Gastroesophageal sphincter (tissue), 4 donors: ENCODE data around the gene SLK. TPM values are rescaled to one million over a fixed set of nuclear protein-coding genes. Genes with fewer than 3 reads are reported as not detected.

Source experiments
- ATAC-seq: fragments of 150-250 bp; one replicate; pipeline ENCODE4 v1.9.1; 2016; ENCODE audit warnings: mild to moderate bottlenecking, moderate library complexity
- H3K27ac ChIP-seq, 4 donors: fragments of 200-600 bp; sonication (generic) in 3 of 4; 1 replicate in 3 of 4; 2 replicates in 1 of 4; pipeline ENCODE4 v1.5.1; 2016 to 2019
- H3K27me3 ChIP-seq: fragments of 200-600 bp; sonication (generic); one replicate; pipeline ENCODE4 v1.5.1; 2019
- H3K36me3 ChIP-seq, 2 donors: fragments of 200-600 bp; sonication (generic); one replicate each; pipeline ENCODE4 v1.5.1; 2019; ENCODE audit warnings: control low read depth in 1 of 2
- H3K4me1 ChIP-seq, 3 donors: fragments of 200-600 bp; sonication (generic); 1 replicate in 2 of 3; 2 replicates in 1 of 3; pipeline ENCODE4 v1.5.1; 2016 to 2019; ENCODE audit warnings: control low read depth in 2 of 3
- H3K4me3 ChIP-seq, 2 donors: fragments of 200-600 bp; sonication (generic); one replicate each; pipeline ENCODE4 v1.5.1; 2019; ENCODE audit warnings: mild to moderate bottlenecking in 1 of 2, moderate library complexity in 1 of 2
- H3K9me3 ChIP-seq, 3 donors: fragments of 200-600 bp; sonication (generic); one replicate each; pipeline ENCODE4 v1.5.1; 2017 to 2019; ENCODE audit warnings: control low read depth in 2 of 3
- EP300 ChIP-seq: sonication (generic); formaldehyde crosslinking; IDR thresholded peaks from one replicate; pipeline ENCODE4 v1.6.1; 2017; ENCODE audit warnings: antibody characterized with exemption, mild to moderate bottlenecking
- POLR2A ChIP-seq, 2 donors: fragments of 450-650 bp; IDR thresholded peaks; one replicate each; pipeline ENCODE4 v1.6.1; 2017; ENCODE audit warnings: antibody characterized with exemption in 2 of 2, mild to moderate bottlenecking in 2 of 2, moderate library complexity in 1 of 2
- POLR2AphosphoS5 ChIP-seq: sonication (generic); formaldehyde crosslinking; IDR thresholded peaks from one replicate; pipeline ENCODE4 v1.6.1; 2017; ENCODE audit warnings: antibody characterized with exemption
- WGBS, 2 donors: methylation state at CpG; one replicate each; pipeline ENCODE4 v1.1.5; 2018; ENCODE audit warnings: low coverage in 1 of 2; 5-methylcytosine and 5-hydroxymethylcytosine counted together
- total RNA-seq, 4 donors: library from RNA; depleted of rRNA; stranded (reverse); fragments of >200 nt; gene quantifications; one replicate each; pipeline ENCODE4 v1.1.0, GENCODE V29; 2016
- TF ChIP-seq, protein P1 (sequence below), 4 experiments: fragments of 200-600 bp in 2 of 4; fragments of 450-650 bp in 2 of 4; sonication (generic) in 1 of 4; IDR thresholded peaks; one replicate each; pipeline ENCODE4 v1.5.1; 2017 to 2019; ENCODE audit warnings: antibody characterized with exemption in 4 of 4, mild to moderate bottlenecking in 2 of 4, moderate library complexity in 2 of 4

Gene SLK
- total RNA-seq, 4 donors from 2014 or later, result 75.0 to 119 (median 107) TPM

DNA sequence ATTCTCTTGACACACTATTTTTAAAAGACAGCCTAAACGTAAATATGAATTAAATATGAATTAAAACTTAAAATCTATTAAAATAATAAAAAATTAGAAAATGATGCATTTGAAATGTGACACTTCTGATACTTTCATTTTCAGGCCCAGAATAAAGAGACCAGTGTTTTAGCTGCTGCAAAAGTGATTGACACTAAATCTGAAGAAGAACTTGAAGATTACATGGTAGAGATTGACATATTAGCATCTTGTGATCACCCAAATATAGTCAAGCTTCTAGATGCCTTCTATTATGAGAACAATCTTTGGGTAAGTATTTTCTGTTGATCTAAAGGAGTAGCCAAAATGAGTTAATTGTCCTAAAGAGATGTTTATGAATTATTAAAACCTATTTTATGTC is 23.6 kb downstream of the SLK start:
- ATAC-seq, result no peak
- Histone ChIP-seq H3K36me3 (peaks cover 0 to 27% of the 10 kb centered on the region in 2 donors), H3K4me3 (no peak overlapping the region), H3K9me3 (no peaks in the 10 kb centered on the region), H3K27ac (no peak overlapping the region), H3K4me1 (peaks cover 3 to 58% (median 3%) of the 10 kb centered on the region in 3 donors), H3K27me3 (no peaks in the 10 kb centered on the region)
- TF ChIP-seq EP300 (no peak), POLR2A (IDR thresholded peaks at IDR 0.05) (no peak), POLR2AphosphoS5 (no peak)
- TF ChIP-seq, protein P1, sequence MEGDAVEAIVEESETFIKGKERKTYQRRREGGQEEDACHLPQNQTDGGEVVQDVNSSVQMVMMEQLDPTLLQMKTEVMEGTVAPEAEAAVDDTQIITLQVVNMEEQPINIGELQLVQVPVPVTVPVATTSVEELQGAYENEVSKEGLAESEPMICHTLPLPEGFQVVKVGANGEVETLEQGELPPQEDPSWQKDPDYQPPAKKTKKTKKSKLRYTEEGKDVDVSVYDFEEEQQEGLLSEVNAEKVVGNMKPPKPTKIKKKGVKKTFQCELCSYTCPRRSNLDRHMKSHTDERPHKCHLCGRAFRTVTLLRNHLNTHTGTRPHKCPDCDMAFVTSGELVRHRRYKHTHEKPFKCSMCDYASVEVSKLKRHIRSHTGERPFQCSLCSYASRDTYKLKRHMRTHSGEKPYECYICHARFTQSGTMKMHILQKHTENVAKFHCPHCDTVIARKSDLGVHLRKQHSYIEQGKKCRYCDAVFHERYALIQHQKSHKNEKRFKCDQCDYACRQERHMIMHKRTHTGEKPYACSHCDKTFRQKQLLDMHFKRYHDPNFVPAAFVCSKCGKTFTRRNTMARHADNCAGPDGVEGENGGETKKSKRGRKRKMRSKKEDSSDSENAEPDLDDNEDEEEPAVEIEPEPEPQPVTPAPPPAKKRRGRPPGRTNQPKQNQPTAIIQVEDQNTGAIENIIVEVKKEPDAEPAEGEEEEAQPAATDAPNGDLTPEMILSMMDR (IDR thresholded peaks at IDR 0.05), result no peak
- WGBS, 2 donors, result 25 to 80% methylated on average over 1 of the region's 1 CpG

- ATAC-seq, result no peak
- WGBS, 2 donors, result 72 to 83% methylated on average over 3 of the region's 3 CpGs
These were observed 24.6 kb downstream of the SLK start for GRCh38 chr10:103991393-103992128.

GRCh38 chr10:103995134-103995533 is 28.2 kb downstream of the SLK start:
- ATAC-seq, result no peak
- Histone ChIP-seq H3K4me1 (peaks cover 0 to 16% (median 0%) of the 10 kb centered on the region in 3 donors), H3K27ac (no peak overlapping the region), H3K4me3 (no peak overlapping the region), H3K27me3 (no peaks in the 10 kb centered on the region), H3K9me3 (no peaks in the 10 kb centered on the region), H3K36me3 (peaks cover 0 to 59% of the 10 kb centered on the region in 2 donors)
- 67 to 92% methylated on average over 1 of the region's 1 CpG for WGBS, 2 donors
- TF ChIP-seq POLR2AphosphoS5 (no peak), POLR2A (IDR thresholded peaks at IDR 0.05) (no peak), EP300 (no peak)
- TF ChIP-seq, protein P1 (IDR thresholded peaks at IDR 0.05), result no peak

More at GRCh38 chr10:103991393-103992128, 24.6 kb downstream of the SLK start:
- Histone ChIP-seq H3K4me1 (peaks cover 0 to 47% (median 3%) of the 10 kb centered on the region in 3 donors), H3K27ac (no peak overlapping the region), H3K27me3 (no peaks in the 10 kb centered on the region), H3K4me3 (no peak overlapping the region), H3K36me3 (peaks cover 0 to 33% of the 10 kb centered on the region in 2 donors), H3K9me3 (no peaks in the 10 kb centered on the region)
- TF ChIP-seq POLR2AphosphoS5, result no peak

DNA sequence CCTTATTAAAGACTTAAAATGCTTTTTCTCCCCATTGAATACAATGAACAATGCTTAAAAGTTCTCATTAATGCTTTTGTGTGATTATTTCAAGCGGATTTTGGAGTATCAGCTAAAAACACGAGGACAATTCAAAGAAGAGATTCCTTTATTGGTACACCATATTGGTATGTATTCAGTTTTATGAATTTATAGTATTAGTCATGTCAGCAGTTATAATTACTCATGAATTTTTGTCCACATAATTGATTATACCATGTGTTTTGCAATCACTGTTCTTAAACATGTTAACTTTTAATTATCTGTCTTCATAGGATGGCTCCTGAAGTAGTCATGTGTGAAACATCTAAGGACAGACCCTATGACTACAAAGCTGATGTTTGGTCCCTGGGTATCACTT is 31.9 kb downstream of the SLK start:
- H3K4me1 ChIP-seq, result no peaks in the 10 kb centered on the region
- ATAC-seq, result no peak
- no peaks in the 10 kb centered on the region for H3K27me3 ChIP-seq
- 89 to 95% methylated on average over 2 of the region's 2 CpGs for WGBS, 2 donors
- H3K4me3 ChIP-seq, result no peak overlapping the region
- H3K9me3 ChIP-seq, result no peaks in the 10 kb centered on the region
- no peak overlapping the region for H3K27ac ChIP-seq
- TF ChIP-seq POLR2AphosphoS5, result no peak
- no peak for TF ChIP-seq POLR2A (IDR thresholded peaks at IDR 0.05)
- TF ChIP-seq, protein P1 (IDR thresholded peaks at IDR 0.05), result no peak
- TF ChIP-seq EP300, result no peak
- H3K36me3 ChIP-seq, result peaks cover 0 to 82% of the 10 kb centered on the region in 2 donors

DNA sequence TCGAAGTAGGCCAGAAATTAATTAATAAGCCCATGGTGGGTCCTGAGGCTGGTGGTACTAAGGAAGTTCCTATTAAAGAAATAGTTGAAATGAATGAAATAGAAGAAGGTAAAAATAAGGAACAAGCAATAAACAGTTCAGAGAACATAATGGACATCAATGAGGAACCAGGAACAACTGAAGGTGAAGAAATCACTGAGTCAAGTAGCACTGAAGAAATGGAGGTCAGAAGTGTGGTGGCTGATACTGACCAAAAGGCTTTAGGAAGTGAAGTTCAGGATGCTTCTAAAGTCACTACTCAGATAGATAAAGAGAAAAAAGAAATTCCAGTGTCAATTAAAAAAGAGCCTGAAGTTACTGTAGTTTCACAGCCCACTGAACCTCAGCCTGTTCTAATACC is 36.0 kb downstream of the SLK start:
- Histone ChIP-seq H3K4me3 (no peak overlapping the region), H3K27me3 (no peaks in the 10 kb centered on the region), H3K9me3 (no peaks in the 10 kb centered on the region), H3K4me1 (no peaks in the 10 kb centered on the region), H3K36me3 (peaks cover 9 to 87% of the 10 kb centered on the region in 2 donors), H3K27ac (no peak overlapping the region)
- TF ChIP-seq POLR2AphosphoS5 (no peak), POLR2A (IDR thresholded peaks at IDR 0.05) (no peak), EP300 (no peak)
- TF ChIP-seq, protein P1 (IDR thresholded peaks at IDR 0.05), result no peak
- 100% methylated on average over 1 of the region's 1 CpG; no CpG with 5 or more reads in 1 of the 2 donors for WGBS, 2 donors
- no peak for ATAC-seq
